ENCODE measurements around the gene ZNF587. TPM values are rescaled to one million over a fixed set of nuclear protein-coding genes. Genes with fewer than 3 reads are reported as not detected.
"Not testable (repeated sequence)": the region's sequence is repeated elsewhere in the genome, so short reads cannot be mapped to it uniquely, and the experiment has no call there.

Gene ZNF587
- total RNA-seq, 1 donor from 2014 or later = 46.1 TPM

- TF ChIP-seq CTCF (conservative IDR thresholded peaks at IDR 0.05) = no peak
- Mint-ChIP-seq H3K27me3 (ENCODE audit: low read depth) (no peaks in the 10 kb centered on the region), H3K9me3 (no peaks in the 10 kb centered on the region), H3K36me3 (ENCODE audit: low read depth) (peaks cover 8% of the 10 kb centered on the region), H3K27ac (ENCODE audit: unreplicated experiment) (no peak overlapping the region), H3K4me1 (peaks cover 19% of the 10 kb centered on the region), H3K4me3 (peak overlapping the region; percentile 70)
- no peak for DNase-seq (ENCODE audit: low read depth, low spot score)
These were observed 37.4 kb upstream of the ZNF587 start for GRCh38 chr19:57812226-57812625.

DNA sequence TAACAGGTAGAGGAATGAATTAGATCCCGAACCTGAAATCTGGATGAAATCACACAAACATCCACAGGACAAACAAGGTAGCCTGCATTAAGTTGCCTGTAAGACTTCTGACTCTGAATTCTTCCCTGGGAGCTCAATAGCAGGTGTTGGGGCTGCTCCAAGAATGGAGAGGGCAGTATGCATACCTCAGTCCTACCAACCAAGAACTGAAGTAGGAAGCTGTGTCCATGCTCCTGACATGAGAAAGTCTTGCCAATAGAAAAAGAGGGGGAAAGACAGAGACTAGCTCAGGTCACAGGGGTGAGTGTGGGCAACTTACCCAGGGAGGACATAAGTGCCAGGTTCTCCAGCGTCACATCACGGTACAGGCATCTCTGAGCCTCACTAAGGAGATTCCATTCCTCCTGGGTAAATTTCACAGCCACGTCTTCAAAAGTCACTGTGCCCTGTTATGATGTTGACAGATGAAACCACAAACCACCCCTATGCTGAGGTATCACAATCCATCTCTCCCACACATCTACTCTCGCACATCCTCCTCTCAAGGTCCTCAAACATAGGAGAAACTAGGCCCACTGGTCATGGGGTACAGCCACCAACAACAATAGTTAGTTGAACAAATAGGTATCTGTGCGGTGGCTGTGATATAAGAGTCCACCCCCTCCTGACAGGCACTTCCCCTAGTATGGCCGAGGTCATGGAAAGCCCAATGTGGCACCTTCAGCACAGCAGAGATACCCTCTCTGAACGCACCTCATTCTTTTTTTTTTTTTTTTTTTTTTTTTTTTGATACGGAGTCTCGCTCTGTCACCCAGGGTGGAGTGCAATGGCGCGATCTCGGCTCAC, 36.5 kb upstream of the ZNF587 start:
- peak overlapping the region; percentile 91 for H3K27ac Mint-ChIP-seq (ENCODE audit: unreplicated experiment)
- DNase-seq (ENCODE audit: low read depth, low spot score); H3K27me3 Mint-ChIP-seq (ENCODE audit: low read depth); H3K9me3 Mint-ChIP-seq; H3K36me3 Mint-ChIP-seq (ENCODE audit: low read depth): not testable (repeated sequence)
- peaks cover 19% of the 10 kb centered on the region for H3K4me1 Mint-ChIP-seq
- peak overlapping the region; percentile 70 for H3K4me3 Mint-ChIP-seq

- H3K4me1 Mint-ChIP-seq = peaks cover 25% of the 10 kb centered on the region
- H3K36me3 Mint-ChIP-seq (ENCODE audit: low read depth) = peaks cover 5% of the 10 kb centered on the region
- H3K9me3 Mint-ChIP-seq = no peaks in the 10 kb centered on the region
- H3K27ac Mint-ChIP-seq (ENCODE audit: unreplicated experiment) = peak overlapping the region; percentile 65
- H3K27me3 Mint-ChIP-seq (ENCODE audit: low read depth) = no peaks in the 10 kb centered on the region
- H3K4me3 Mint-ChIP-seq = peak overlapping the region; percentile 96
- TF ChIP-seq CTCF (conservative IDR thresholded peaks at IDR 0.05) = no peak
- no peak for DNase-seq (ENCODE audit: low read depth, low spot score)
These were observed 35.6 kb upstream of the ZNF587 start for GRCh38 chr19:57813919-57814504.

DNA sequence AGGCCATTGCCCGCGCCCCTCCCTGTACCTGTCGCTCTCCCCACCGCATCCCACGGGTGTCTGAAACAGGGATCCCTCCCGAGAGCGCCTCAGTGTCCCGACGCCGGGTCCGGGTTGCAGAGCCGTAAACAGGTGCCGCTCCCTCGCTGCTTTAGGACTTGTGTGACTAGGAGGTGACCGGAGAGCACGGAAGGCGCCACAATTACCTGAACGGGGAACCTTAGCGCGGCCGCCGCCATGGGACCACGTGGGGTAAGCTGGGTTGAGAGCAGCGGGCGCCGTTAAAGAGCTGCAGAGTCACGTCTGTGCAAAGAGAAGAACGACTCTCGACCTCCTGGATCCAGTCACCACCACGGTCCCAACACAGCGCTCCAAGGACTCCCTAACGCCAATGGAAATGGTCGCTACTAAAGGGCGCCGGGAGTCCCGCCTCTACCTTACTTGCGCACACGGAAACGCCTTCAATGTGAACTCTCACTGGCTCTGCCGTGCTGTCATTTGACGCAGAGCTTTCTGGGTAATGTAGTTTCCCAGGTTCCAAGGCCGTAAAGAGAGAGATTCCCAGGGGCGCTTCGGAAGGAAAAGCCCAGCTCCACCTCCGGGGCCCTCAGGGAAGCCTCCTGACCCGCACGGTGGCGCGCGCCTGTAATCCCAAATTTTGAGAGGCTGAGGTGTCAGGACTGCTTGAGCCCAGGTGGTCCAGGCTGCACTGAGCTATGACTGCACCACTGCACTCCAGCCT, 35.0 kb upstream of the ZNF587 start, which contains the start of gene ZNF552:
ZNF552 (minus strand) TSS at position 409 of the 742 bp plus-strand sequence; CDS start at position 239, 170 bp downstream.
- Mint-ChIP-seq H3K9me3 (no peaks in the 10 kb centered on the region), H3K36me3 (ENCODE audit: low read depth) (peaks cover 3% of the 10 kb centered on the region), H3K4me1 (peaks cover 30% of the 10 kb centered on the region), H3K27me3 (ENCODE audit: low read depth) (no peaks in the 10 kb centered on the region), H3K27ac (ENCODE audit: unreplicated experiment) (peak within 1 kb of the TSS; percentile 65), H3K4me3 (peak within 1 kb of the TSS; percentile 96)
- no peak for TF ChIP-seq CTCF (conservative IDR thresholded peaks at IDR 0.05)
- DNase-seq (ENCODE audit: low read depth, low spot score) = peak; percentile 57

GRCh38 chr19:57815247-57816075, 34.2 kb upstream of the ZNF587 start:
- H3K4me1 Mint-ChIP-seq = peaks cover 38% of the 10 kb centered on the region
- no peaks in the 10 kb centered on the region for H3K27me3 Mint-ChIP-seq (ENCODE audit: low read depth)
- peak overlapping the region; percentile 96 for H3K4me3 Mint-ChIP-seq
- H3K36me3 Mint-ChIP-seq (ENCODE audit: low read depth) = no peaks in the 10 kb centered on the region
- DNase-seq (ENCODE audit: low read depth, low spot score) = no peak
- TF ChIP-seq CTCF (conservative IDR thresholded peaks at IDR 0.05) = no peak
- H3K9me3 Mint-ChIP-seq = no peaks in the 10 kb centered on the region
- peak overlapping the region; percentile 12 for H3K27ac Mint-ChIP-seq (ENCODE audit: unreplicated experiment)

Data from neural crest cell (in vitro differentiated cells).